Measurements from ENCODE around the gene KCTD3. TPM values are rescaled to one million over a fixed set of nuclear protein-coding genes. Genes with fewer than 3 reads are reported as not detected.

Gene KCTD3
- total RNA-seq, 1 donor from 2014 or later, result 67.5 TPM

DNA sequence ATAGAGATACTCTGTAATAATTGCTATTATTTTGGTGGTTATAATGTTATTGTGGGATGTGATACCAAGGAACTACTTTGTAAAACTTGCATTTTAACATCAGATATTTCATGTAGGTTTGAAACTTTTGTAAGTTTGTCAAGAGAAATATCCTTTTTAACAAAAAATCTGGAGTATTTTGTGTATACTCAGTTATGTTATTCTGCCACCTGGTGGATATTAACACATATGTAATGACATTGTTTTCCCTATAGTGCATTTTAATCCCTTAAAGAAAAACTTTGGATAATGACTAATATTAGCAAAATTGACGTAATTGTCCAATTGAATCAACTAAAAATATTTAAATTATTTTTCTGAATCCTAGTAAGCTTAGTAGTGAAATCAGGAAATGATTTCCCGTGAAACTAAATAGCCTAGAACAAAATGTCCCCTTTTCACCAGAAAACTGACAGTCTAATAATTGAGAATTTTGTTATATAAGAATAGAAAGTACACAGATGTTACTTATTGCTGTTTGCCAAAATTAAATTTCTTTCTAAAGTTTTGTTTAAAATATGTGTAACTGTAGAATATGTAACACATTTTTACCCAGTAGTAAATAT lies 39.6 kb downstream of the KCTD3 start:
- peak; percentile 7 for DNase-seq

DNA sequence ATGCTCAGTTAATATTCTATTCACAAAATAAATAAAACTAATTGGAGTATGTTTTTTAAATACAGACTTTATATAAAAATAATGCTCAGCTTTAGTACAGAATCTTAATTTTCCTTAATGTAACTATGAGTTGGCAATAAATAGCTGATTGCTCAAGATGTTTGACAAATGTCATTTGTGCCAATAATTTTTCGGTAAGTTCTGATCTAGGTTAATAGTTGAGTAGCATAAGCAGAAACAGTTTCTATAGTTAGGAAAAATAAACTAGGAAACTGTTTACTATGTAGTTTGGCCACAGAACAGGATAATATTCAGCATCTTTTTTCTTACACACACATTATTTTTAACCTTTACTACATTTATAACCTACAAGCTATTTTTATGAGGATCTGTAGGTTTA lies 40.3 kb downstream of the KCTD3 start:
- DNase-seq, result no peak

DNA sequence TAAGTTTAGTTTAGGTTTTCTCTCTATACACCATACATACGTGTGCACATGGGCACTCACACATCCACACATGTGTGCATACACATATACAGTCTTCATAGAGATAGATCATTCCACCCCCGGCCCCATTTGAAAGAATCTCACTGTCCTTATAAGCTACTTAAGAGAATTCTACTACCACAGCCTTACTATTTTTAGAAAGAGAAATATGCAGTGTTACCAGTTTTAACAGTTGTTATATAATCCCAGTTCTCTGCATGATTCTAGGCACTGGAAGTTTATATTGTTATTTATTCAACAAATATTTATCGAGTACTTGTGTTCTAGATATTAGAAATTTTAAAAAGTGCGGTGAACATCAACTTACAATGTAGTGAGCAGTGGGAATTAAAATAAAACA lies 41.5 kb downstream of the KCTD3 start:
- no peak for DNase-seq

DNA sequence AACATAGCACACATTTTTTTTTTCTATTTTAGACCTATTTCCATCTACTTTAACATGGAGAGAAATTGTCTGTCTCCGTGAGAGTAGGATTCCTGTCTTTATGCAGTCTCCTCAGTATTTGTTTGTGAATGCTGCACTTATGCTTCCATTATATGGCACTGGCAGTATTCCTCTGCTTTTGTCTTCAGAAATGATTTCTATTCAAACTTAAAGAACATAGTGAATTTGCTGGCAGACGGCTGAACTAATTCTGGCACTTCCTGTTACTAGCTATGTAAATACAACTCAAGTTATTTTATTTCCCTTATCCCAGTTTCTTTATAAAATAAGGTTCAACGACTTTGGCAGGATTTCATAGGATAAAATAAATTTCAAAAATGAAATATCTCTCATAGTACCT lies 45.3 kb downstream of the KCTD3 start:
- no peak for DNase-seq

DNA sequence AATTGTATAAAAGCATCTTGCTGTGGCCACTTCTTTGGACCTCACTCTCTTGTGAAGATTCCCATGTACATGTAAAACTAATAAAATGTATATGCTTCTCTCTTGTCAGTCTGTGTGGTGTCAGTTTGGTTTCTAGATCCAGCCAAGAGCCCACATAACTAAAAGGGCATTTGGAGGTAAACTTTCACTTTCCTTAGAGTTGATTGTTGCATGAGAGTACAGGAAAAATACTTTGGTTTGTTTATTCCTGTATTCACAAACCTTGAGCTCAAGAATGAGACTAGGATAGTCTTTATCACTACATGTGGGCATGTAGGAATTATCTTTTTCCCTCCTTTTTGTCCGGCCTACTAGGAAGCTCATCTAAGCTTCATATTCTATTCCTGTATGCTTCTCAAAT lies 50.9 kb downstream of the KCTD3 start:
- no peak for DNase-seq

DNA sequence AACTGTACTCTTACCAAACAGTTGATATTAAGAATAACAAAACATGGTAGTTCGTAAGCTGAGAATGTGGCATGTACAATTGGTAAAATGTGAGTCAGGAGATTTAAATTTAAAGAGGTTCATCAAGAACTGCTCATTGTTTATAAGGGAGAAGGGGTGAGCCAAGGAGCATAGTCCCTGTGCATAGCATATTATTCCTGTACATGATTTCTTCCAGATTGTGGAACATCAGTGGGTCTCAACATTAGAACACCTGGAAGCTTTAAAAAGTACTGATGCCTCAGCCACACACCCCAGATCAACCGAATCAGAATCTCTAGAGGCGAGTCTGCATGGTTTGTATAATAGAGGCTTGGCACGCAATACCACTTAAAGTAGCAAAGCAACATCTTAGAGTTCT lies 56.1 kb downstream of the KCTD3 start:
- DNase-seq, result peak; percentile 16

DNA sequence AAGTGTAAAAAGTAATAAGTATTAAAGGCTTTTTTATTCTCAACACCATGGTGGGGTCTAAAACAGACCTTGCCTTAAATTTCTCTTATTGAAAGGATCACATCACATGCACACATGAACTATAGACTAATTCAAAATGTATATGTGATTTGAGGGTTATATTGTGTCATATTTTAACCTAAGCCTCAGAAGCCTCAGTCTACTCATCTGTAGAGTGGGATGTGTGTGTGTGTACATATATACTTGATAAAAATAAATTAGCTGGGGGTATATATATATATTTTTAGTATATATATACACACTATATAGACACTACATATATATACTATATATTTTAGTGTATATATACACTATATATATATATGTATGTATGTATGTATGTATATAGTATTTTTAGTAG lies 58.8 kb downstream of the KCTD3 start:
- no peak for DNase-seq

DNA sequence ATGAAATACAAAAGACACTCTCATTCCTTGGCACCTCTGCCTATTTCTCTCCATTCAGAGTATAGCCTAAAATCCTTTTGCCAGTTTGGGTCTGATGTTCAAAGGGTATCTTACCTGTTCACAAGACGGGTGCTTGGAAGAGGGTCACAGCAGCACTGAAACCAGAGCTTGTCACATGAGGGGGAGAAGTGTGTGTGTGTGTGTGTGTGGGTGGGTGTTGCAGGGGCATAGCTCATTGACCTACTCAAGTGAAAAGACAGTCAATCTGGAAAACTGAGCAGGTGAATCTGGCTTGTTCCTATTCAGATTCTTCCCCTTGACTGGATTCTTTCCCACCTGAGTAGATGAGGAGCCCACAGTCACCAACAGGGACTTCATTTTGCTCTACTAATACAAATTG lies 63.9 kb downstream of the KCTD3 start:
- DNase-seq, result no peak

DNA sequence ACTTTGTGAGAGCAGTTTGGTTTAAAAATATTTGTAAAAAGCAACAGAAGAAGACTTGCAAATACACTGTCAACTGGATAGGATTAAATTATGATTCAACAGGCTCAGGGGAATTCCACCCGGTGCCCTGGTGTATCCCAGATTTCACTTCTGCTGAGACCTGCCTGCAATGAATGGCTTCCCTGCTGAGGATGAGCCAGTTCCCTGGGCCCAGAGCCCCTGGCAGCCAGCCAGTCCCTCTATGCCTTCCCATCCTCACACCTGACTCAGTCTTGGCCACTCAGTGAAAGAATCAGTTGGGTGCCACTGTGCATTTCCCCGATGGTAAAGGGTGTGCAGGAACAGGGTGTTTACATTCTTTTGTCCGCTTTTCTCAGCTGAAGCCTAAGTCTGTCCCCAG lies 64.4 kb downstream of the KCTD3 start:
- DNase-seq, result peak; percentile 28

DNA sequence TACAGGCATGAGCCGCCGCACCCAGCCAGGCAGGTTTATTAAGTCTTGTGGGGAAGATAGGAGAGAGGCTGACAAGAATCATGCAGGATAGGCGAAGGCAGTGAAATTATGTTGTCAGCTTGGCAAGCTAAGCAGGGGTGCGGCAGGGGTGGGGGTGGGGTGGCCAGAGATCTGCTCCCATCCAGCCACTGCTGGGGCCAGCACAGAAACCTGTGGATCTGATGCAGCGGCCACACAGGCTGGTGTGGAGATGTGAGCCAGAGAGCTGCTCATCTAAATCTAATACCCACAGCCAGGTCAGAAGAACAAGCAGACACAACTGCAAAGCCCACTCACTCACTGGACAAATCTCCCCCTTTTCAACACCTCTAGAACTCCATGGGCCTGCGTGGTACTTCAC lies 68.7 kb downstream of the KCTD3 start:
- no peak for DNase-seq

DNA sequence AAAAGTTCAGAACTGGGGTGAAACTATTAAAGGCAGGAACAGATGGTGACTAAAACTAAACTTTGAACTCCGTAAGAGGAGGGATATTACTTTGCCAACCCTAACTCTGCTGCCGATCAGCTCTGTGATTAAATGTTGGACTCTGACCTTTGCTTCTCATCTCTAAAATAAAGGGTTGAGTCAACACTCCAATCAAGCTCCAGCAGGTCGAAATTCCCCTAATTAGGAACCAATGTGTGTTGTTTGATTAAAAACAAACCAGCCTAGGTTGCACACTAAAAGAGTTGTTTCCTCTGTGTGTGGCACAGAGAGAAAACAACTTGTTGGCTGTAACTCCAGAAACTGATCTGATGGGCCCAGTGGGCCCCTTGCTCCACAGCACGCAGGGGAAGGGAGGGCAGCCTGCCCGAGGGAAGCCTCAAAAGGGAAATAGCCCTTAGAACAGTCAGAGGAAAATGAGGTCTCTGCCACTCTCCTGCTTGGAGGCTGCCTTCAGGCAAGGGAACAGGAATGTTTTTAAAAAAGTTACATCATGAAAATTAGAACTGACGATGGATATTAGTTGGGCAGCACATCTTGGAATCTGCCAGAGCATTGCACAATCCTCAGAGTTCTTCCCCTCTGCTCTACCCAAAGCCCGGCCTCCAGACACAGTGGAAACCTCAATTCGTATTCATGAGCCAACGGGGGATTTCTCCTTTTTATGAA lies 69.3 kb downstream of the KCTD3 start:
- DNase-seq, result peak; percentile 21

DNA sequence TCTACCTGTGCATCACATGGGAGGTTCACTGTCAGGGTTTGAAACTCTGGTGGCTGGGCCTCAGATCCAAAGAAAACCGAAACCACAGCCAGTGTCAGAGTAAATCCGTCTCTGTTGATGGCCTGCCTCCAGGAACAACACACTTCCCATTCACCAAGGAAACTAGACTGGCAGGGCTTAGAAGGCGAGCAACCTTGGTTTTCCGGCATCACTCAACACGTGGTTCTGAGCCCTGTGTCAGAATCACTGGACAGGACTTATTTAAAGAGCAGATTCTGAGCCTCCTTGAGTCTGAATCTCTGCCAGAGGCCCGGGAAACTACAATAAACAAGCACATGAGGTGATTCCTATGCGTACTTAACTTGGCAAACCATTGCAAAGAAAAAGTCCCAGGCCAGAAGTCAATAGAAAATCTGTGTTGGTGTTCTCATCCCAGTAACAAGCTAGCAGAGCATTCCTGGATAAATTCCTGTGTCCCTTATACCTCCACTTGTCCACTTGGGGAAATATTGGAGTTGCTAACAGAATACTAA lies 70.0 kb downstream of the KCTD3 start:
- DNase-seq, result peak; percentile 69

DNA sequence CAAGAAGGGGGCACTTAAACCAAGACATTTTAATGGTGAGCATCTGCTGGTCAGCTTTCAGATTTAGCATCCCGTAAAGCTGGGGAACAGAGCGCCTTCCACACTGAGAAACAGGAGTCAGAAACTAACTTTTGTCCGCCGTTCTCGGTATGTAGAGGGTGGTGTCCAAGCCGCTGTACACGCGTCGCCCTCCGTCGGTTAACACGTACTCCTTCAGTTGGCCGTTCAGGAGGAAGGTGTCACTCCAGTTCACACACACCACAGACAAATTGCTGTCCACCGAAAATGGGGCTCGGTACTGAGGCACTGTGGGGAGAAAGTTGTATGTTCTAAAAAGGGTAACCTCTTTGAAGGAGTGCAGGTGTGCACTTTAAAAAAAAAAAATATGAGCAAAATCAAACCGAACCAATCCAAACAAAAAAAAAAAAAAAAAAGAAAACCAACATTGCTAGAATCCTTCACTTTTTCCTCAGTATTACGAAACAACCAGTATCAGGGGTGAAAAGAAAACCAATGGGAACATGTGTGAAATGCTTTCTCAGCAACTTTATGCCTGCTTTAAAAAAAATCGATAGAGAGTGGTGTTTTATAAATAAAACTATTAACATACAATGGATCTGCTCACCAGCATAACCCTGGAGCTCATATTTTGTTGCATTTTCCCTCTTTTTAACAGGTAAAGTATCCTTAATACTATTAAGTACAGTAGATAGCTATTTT lies 73.5 kb downstream of the KCTD3 start:
- no peak for DNase-seq

DNA sequence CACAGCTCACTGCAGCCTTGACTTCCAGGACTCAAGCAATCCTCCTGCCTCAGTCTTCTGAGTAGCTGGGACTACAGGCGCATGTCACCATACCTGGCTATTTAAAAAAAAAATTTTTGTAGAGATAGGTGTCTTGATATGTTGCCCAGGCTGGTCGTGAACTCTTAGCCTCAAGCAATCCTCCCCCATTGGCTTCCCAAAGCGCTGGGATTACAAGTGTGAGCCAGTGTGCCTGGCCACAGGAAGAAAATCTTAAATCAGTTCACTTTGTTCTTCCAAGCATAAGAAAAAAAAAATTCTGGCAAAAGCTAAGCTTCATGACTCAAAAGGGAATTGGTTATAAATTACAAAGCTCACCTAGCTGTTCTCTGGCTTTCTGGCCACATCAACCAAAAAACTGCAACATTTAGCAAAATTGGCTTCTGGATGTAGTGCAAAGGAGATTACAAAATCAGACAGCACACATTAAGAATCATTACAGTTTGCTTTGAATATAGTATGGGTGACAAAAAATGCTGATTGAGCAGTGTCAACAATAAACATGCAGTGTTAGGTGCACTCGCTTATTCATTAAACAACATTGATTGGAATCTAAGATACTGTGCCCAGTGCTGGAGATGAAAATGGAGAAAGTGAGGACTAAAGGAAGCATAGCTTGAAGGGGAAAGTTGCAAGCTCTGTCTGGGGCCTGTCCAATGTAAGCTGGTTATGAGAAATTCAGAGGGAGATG lies 76.7 kb downstream of the KCTD3 start:
- no peak for DNase-seq

DNA sequence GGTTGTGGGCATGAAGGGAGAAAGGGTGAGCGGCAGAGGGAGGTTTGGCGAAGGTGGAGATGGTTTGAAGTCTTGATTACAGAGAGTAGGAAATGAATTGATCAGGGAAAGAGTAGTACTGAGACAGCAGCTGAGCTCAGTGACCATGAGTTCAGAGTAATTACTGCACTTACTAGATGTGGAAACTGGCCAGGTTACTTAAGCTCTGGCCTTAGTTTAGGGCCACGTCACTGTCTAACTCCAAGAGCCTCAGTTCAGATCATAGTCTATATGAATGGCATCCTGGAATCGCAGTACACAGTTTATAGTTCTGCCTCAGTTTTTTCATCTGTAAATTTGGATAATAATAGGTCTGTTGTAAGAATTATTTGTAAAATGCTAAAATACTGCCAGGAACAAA lies 78.1 kb downstream of the KCTD3 start:
- DNase-seq, result no peak

DNA sequence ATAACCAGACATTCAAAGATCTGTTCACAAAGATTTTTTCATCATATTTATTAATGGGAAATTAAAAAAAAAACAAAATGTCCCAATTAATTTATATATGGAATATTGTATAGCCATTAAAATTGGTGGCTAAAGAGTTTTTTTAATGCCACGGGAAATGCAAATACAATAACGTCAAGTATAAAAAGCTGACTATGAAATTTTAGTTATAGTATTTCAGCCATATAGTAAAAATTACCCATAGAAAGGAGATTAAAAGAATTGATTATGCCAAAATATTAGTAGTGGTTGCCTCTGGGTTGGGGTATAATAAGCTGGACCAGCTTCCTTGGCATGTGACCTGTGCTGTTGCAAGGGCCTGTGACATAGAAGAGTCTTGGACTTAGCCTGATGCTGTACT lies 78.8 kb downstream of the KCTD3 start:
- no peak for DNase-seq

DNA sequence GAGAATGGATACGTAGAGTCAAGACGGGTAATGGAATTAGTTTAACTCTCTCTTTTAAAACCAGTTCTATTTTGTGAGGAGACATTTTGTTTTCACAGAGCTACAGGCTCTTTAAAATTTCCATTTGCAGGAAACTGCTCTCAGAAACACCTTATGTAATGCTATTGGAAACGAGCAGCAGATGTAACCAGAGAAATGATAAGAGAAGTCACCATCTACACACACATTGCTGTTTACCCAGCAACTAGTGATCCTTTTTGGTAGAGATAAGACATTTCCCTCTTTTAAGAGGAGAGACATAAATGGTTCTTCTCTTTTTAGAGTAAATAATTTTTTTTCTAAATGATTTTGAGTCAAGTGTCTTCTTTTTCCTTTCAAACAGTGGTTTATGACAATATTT lies 80.6 kb downstream of the KCTD3 start:
- no peak for DNase-seq

DNA sequence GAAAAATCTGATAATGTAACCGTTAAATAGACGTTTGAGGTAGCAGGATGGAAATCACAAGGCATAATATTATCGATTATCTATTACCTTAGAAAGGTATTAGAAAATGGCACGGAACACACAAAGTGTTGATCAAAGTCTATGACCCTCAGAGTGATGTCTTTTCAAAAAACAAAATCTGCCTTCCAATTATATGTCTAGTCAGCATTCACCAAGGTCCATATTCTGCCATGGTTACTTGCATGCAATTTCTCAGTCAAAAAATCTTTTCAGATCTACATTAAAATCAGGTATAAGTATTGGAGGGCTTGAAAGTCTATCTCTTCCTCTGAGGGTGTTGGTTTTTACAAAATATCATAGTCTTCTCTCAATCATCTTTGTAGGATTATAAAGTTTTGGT lies 81.9 kb downstream of the KCTD3 start:
- no peak for DNase-seq

DNA sequence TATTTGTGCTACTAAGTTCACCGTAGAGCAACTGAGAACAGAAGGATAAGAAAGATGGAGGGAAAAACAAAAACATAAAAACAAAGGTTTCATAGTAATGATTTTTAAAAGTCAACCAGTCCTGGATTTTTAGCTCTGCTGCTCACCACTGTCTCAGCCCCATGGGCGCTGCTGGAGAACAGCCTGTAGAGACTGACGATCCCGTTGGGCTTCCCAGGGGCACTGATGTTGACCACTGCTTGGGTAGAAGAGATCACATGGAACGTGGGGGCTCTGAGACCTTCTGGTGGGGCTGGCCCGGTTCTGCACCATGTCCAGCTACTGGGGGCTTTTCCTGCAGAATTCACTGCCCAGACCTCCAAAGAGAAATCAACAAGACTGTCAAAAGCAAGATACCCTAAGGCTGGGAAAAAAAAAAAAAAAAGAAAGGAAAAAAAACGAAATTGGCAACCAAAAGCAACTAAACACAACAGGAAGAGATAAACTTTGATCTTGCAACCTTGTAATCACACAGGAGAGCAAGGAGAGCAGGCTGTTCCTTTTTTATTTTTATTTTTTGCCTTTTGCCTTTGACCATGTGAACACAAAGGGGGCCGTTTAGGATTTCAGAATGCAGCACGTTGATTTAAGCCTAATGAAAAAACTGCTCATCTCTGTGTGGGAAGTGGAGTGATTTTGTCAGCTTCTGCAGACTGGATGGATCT lies 83.5 kb downstream of the KCTD3 start:
- no peak for DNase-seq

DNA sequence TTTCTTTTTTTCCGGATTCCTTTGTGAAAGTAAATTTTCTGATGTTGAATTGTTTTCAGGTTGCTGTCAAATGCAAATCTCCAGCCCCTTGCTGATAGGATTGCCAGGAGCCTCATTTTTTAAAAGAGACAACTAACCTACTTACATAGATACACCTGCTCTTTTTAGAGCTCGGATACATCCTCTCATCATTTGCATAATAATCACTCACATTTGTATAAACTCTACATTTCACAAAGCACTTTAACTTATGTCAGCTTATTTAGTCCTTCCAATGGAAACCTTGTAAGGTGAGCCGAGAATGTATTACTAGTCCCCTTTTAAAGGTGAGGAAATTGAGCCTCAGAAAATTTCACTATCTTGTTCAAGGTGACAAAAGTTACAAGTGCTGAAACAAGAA lies 84.8 kb downstream of the KCTD3 start:
- no peak for DNase-seq

DNA sequence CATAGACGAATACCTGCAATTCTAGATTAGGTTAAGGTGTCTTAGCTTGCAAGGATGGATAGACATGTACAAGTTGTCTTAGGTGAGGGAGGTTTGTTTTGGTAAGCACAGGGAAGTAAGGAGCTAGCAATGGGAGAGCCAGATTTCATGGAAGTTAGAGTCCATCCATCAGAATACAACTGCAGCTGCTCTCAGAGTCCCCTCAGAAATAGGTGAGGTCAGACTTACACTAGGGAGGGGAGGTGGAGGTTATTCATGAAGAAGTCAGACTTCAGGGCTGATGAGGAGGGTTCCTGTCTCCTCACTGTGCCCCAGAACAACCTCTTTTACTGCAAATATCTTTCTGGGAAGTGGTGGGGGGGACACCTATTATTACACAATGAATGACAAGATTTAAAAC lies 85.3 kb downstream of the KCTD3 start:
- no peak for DNase-seq

DNA sequence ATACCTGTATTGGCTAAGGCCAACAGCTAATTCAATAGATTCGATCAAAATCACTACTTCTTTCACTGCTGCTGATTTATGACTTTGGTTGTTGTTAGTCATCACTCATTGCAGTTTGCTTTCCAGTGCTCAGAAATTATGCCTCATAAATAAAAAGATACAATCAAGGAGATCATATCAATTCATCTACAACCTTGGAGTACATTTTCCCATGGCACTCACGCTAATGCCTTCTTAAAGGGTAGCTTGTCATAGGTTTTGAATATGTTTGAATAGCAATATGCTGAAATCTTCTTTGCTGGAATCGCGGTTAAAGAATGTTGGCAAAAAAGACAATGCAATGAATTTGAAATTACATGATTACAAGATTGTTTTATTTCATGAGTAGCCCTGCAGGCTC lies 89.9 kb downstream of the KCTD3 start:
- no peak for DNase-seq
